Left cardiac atrium (tissue), 4 donors: ENCODE results near the gene TFRC. TPM values are rescaled to one million over a fixed set of nuclear protein-coding genes. Genes with fewer than 3 reads are reported as not detected.
"Not testable (repeated sequence)": the region's sequence is repeated elsewhere in the genome, so short reads cannot be mapped to it uniquely, and the experiment has no call there.

ENCODE experiments used
- ATAC-seq, 2 donors: fragments of 200-7000 bp; cut with Tn5 transposase; one replicate each; pipeline ENCODE4 v1.9.1; 2020; ENCODE audit warnings: mild to moderate bottlenecking in 2 of 2, moderate library complexity in 2 of 2
- DNase-seq: peaks from one replicate; pipeline ENCODE4 v3.0.0-alpha.2; 2020
- intact Hi-C, 2 donors: fragments of 100-400 bp; cut with DNase I; formaldehyde crosslinking; loops; one replicate each; pipeline versions ENCODE4 v1.14.1 to v1.15.1; 2022 to 2023
- total RNA-seq, 2 donors: library from RNA; stranded (reverse); fragmentation: NEBNext Ultra II Directional; extraction: Animal tissue kit (Norgen Biotek cat#: 25700); gene quantifications; one replicate each; pipeline ENCODE4 v1.2.1, GENCODE V29; 2021
- donor health status: DM: no; HTN: yes; CAD: no.
- donor health status: DM: no; HTN: yes; CAD: no; lungs with severe emphysema.
- donor health status: DM: yes; HTN: yes; CAD: no.
- donor health status: Dilated cardiomyopathy.

TFRC gene
- total RNA-seq, 2 donors from 2014 or later: 63.7 to 256 TPM

GRCh38 chr3:196055240-196055639 is 26.6 kb downstream of the TFRC start:
- no peak for DNase-seq
- intact Hi-C loops: no loop called here
- ATAC-seq: no peak

GRCh38 chr3:196054661-196055060 is 27.2 kb downstream of the TFRC start:
- DNase-seq: no peak
- no peak for ATAC-seq
- intact Hi-C loops: no loop called here

GRCh38 chr3:196053487-196053886 is 28.4 kb downstream of the TFRC start:
- no peak for ATAC-seq
- no peak for DNase-seq
- intact Hi-C loops: no loop called here

- intact Hi-C loops: no loop called here
- no peak for ATAC-seq
- DNase-seq: no peak
Measured at GRCh38 chr3:196051282-196052076, 30.4 kb downstream of the TFRC start.

GRCh38 chr3:196050597-196050996 is 31.3 kb downstream of the TFRC start:
- ATAC-seq: no peak
- no peak for DNase-seq
- intact Hi-C loops: no loop called here

GRCh38 chr3:196049653-196050052 is 32.2 kb downstream of the TFRC start:
- intact Hi-C loops: no loop called here
- DNase-seq (no peak), ATAC-seq (no peak)

- intact Hi-C loops: no loop called here
- DNase-seq (no peak), ATAC-seq (no peak)
Measured at GRCh38 chr3:196048922-196049598, 32.8 kb downstream of the TFRC start.

- intact Hi-C loops: no loop called here
- no peak for ATAC-seq
- DNase-seq: no peak
Measured at GRCh38 chr3:196047391-196048030, 34.4 kb downstream of the TFRC start.

- ATAC-seq (no peak), DNase-seq (no peak)
- intact Hi-C loops: no loop called here
Measured at GRCh38 chr3:196044513-196044912, 37.4 kb downstream of the TFRC start.

GRCh38 chr3:196042673-196043072 is 39.2 kb downstream of the TFRC start:
- intact Hi-C loops: no loop called here
- ATAC-seq (no peak), DNase-seq (no peak)

GRCh38 chr3:196039359-196039758 is 42.5 kb downstream of the TFRC start:
- ATAC-seq: no peak
- no peak for DNase-seq
- intact Hi-C loops: no loop called here

GRCh38 chr3:196026059-196026458 is 55.8 kb downstream of the TFRC start:
- intact Hi-C loops: loop anchor here (5.0 kb wide), 1 partner anchor 171 kb away; no protein-coding TSS in a partner anchor
- peak; percentile 59 to 64 for ATAC-seq
- DNase-seq: not testable (repeated sequence)

GRCh38 chr3:196024968-196025367 is 56.9 kb downstream of the TFRC start:
- intact Hi-C loops: loop anchor here (5.0 kb wide), 1 partner anchor 172 kb away; no protein-coding TSS in a partner anchor
- ATAC-seq: no peak
- DNase-seq: no peak

- ATAC-seq (no peak), DNase-seq (no peak)
- intact Hi-C loops: no loop called here
Measured at GRCh38 chr3:196023947-196024346, 57.9 kb downstream of the TFRC start.

GRCh38 chr3:196022499-196022878 is 59.4 kb downstream of the TFRC start:
- ATAC-seq, intact Hi-C loops: not testable (repeated sequence)

GRCh38 chr3:196020373-196020772 is 61.5 kb downstream of the TFRC start:
- intact Hi-C loops: no loop called here
- DNase-seq (no peak), ATAC-seq (no peak)

More at GRCh38 chr3:196022499-196022878, 59.4 kb downstream of the TFRC start:
- DNase-seq: not testable (repeated sequence)

GRCh38 chr3:196019576-196019975 is 62.3 kb downstream of the TFRC start:
- DNase-seq, intact Hi-C loops: not testable (repeated sequence)
- peak; percentile 88 to 93 for ATAC-seq

- ATAC-seq, intact Hi-C loops, DNase-seq: not testable (repeated sequence)
Measured at GRCh38 chr3:196018159-196018558, 63.7 kb downstream of the TFRC start.

GRCh38 chr3:196016485-196016884 is 65.4 kb downstream of the TFRC start:
- intact Hi-C loops: no loop called here
- ATAC-seq: no peak

GRCh38 chr3:196016059-196016458 is 65.8 kb downstream of the TFRC start:
- intact Hi-C loops: no loop called here
- no peak for ATAC-seq
- DNase-seq: no peak

More at GRCh38 chr3:196016485-196016884, 65.4 kb downstream of the TFRC start:
- no peak for DNase-seq
